Fibroblast of skin of left quadriceps (primary cell): ENCODE measurements around the gene SYT15.
"Not testable (repeated sequence)": the region's sequence is repeated elsewhere in the genome, so short reads cannot be mapped to it uniquely, and the experiment has no call there.

Experiments used
- DNase-seq, 2 experiments: peaks; one replicate each; pipeline ENCODE4 v3.0.0-alpha.2; 2013; ENCODE audit warnings: low read depth in 2 of 2

The SYT15 gene

DNA sequence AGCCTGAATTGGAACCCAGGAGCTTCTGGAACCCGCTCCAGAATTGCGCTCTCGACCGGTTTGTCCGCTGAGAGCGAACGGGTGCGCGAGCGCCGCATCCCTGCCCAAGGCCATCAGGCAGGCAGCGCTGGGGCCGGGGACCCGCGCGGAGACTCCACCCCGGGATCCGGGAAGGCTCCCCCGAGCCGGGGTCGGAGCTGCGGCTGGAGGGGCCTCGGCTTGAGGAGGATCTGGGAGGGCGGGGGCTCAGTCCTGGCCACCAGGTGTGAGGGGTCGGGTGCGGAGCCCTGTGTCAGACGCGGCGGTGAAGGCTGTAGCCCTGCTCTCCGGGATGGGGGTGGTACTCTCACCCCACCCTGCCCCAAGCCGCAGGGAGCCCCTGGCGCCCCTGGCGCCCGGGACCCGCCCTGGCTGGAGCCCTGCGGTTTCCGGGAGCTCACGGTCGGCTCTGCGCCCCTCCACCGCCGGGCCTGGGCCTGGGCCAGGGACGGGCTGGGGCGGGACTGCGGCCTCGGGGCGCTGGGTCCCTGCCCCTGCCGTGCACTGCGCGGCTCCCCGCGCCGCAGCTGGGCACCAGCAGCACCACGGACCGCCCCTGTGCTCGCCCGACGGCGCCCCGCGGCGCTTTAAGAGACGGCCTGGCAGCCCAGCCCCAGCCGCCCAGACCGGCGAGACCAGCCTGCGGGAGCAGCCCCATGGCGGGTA lies at the start of gene SYT15:
TSS of gene SYT15 (plus strand) at position 655 of the 705 bp plus-strand sequence. CDS start at position 696, 41 bp downstream.
- not testable (repeated sequence) for DNase-seq

DNA sequence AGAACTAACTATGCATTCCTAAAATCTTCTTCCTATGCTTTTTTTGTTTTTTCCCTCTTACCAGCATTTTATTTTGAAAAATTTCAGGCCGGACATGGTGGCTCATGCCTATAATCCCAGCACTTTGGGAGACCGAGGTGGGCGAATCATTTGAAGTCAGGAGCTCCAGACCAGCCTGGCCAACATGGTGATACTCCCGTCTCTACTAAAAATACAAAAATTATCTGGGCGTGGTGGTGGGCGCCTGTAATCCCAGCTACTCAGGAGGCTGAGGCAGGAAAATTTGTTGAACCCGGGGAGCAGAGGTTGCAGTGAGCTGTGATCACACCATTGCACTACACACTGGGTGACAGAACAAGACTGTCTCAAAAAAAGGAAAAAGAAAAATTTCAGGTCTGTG lies 49.2 kb upstream of the SYT15 start:
- not testable (repeated sequence) for DNase-seq

DNA sequence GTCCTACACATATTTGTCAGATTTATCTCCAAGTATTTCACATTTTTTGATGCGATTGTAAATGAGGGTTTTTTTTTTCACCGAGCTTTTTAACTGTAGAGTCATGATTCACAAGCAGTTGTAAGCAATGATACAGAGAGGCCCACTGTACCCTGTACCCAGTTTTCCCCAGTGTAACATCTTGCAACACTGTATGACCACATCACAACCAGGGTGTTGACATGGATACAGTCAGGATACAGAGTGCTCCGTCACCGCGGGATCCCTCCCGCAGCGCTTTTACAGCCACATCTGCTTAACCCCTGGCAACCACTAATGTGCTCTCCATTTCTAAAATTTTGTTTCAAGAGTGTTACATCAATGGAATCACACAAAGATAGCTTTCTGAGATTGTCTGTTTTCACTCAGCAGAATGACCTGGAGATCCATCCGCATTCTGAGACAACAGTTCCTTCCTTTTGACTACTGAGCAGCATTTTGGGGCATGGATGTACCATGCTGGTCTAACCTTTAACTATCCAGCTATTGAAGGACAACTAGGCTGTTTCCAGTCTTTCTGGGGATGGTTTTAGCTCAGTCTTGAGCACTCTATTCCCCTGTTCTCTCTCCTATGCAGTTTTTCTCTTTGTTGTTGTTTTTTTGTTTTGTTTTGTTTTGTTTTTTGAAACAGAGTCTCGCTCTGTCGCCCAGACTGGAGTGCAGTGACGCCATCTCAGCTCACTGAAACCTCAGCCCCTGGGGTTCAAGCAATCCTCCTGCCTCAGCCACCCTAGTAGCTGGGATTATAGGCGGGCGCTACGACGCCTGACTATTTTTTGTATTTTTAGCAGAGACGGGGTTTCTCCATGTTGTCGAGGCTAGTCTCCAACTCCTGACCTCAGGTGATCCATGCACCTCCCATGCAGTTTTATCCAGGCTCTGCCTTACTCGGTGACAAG lies 48.4 kb upstream of the SYT15 start:
- peak; percentile 96 to 97 for DNase-seq

DNA sequence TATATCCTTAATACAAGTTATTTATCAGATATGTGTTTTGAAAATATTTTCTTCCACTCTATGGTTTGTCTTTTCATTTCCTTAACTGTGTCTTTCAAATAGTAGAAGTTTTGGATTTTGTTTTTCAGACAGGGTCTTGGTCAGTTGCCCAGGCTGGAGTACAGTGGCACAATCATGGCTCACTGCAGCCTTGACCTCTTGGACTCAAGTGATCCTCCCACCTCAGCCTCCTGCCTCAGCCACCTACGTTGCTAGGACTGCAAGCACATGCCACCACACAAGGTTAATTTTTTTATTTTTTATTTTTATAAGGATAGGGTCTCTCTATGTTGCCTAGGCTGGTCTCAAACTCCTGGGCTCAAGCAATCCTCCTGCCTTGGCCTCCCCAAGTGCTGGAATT lies 46.7 kb upstream of the SYT15 start:
- not testable (repeated sequence) for DNase-seq

DNA sequence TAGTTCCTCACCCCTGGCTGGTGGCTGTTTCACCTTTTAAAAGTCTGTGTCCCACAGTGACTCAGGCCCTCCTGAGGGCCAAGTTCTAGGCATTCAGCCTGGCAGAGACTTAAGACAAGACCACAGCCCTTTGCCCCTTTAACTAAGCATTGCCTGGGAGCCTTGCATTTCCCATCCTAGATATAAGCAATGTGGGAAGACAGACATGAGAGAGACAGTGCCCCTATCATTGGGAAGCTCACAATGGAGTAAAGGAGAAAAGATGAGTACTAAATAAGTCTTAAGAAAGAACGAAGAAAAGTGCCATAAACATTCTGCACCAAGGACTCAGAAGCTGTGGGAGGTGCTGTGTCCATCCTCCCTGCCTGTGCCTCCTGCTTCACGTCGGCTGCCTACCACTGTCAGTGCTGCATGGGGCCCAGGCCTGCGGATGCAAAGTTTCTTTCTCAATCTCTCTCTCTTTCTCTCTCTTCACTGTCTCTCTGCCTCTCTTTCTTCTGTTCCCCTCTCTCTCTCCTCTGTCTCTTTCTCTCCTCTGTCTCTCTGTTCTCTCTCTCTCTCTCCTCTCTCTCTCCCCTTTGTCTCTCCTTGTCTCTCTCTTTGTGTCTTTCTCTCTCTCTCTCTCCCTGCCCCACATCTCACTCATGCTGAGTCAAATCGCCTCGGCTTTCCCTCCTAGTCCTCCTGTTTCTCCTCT lies 44.0 kb upstream of the SYT15 start:
- DNase-seq = no peak

DNA sequence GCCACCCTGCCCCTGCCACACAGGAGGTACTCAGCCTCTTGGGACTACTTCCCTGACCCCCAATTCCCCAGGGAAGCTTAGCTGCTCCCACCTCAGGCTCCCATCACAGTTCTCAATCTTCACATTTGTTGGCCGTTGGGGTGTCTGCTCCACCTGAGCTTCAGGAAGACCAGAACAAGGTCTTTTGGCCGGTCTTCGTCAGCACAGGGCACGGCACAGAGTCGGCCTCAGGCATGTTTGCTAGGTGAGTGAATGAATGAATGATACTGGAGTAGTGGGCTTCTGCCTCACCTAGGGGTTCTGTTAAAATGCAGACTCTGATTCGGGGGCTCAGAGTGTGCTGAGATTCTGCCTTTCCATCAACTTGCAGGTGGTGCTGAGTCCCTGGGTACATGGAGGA lies 42.8 kb upstream of the SYT15 start:
- no peak for DNase-seq

DNA sequence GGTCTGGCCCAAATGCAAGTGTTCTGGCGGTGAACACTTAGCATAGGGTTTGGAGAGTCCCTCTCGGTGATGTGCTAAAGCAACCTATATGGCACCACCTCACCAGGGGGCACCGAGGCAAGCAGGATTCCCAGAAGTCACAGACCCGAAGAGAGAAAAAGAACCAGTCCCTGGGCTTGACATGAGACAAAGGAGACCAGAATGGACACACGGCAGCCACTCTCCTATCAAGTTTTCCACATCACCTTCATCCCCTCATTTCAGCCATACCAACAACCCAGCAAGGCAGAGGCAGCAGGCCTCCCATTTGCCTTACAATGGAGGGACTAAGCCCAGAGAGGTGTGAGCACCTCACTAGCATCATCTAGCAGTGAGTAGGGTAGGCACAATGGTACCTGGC lies 42.1 kb upstream of the SYT15 start:
- no peak for DNase-seq

DNA sequence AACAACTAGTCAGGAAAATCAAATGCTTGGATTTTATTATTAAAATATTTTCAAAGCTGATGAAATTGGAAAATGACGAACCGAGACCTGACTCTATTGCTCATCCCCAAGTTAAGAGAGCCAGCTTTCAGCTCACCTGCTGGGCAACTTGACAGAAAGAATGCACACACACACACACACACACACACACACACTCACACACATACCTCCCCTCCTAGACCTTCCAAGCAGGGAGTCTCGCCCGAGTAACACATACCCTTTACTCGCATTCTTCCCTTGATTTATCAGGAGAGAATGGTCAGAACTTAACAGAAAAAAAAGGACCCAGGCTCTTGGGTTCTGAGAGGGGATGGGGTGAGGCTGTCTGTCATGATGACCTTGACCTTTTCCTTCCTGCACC lies 41.6 kb upstream of the SYT15 start:
- no peak for DNase-seq

DNA sequence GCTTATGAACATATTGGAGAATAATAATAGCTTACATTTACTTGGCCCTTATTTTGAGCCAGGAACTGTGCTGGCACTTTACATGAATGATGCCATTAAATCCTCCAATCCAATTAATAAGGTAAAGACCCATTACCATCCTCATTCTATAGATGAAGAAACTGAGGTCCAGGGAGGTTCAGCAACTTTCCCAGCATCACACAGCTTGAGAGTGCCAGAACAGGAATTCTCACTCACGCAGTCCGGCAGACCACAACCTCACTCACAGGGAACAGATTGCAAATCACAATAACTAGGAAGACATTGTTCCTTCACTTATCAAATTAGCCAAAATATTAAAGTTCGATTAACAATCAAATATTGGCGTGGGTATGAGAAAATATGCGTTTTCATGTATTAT lies 40.8 kb upstream of the SYT15 start:
- no peak for DNase-seq

DNA sequence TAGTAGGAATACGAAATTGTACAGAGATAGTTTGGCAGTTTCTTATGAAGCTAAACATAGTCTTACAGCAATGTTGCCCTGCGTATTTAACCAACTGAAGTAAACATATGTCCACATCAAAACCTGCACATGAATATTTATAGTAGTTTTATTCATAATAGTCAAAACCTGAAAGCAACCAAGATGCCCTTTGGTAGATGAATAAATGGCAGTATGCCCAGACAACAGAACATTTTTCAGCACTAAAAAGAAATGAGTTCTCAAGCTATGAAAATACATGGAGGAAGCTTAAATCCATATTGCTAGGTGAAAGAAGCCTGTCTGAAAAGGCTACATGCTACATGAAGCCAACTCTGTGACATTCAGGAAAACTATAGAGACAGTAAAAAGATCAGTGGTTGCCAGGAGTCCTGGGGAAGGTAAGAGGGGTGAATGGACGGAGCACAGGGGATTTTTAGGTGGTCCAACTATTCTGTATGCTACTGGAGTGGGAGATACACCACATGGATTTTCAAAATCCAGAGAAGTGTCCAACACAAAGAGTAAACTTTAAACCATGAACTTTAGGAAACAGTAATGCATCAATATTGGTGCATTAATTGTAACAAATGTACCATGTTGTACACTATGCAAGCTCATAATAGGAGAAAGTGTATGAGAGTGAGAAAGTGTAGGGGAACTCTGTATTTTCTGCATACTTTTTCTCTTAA lies 40.1 kb upstream of the SYT15 start:
- DNase-seq = no peak

DNA sequence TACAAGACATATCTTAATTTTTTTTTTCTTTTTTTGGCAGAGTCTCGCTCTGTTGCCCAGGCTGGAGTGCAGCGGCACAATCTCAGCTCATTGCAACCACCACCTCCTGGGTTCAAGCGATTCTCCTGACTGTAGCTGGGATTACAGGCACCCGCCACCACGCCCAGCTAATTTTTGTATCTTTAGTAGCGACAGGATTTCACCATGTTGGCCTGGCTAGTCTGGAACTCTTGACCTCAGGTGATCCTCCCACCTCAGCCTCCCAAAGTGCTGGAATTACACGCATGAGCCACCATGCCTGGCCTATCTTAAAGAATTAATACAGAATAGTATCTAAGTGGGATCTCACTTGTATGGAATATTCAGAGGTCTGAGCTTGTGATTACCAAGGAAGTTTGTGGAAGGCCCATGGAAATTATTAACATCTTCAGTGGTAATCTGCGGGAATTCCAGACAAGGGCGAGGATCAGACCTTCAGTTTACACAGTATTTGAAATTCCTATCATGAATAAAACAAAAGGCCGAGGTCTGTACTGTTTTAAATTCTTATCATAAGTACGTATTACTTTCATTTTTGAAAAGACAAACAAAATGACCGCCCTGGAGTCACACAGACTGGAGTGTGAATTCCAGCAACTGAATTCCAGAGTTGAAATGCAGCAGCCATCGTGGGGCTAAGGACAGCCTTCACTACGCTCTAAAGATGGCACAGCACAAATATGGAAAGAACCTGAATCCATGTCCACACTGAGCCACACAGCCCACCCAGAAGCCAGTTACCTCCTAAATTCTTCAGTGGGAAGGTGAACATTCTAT lies 39.1 kb upstream of the SYT15 start:
- no peak for DNase-seq

DNA sequence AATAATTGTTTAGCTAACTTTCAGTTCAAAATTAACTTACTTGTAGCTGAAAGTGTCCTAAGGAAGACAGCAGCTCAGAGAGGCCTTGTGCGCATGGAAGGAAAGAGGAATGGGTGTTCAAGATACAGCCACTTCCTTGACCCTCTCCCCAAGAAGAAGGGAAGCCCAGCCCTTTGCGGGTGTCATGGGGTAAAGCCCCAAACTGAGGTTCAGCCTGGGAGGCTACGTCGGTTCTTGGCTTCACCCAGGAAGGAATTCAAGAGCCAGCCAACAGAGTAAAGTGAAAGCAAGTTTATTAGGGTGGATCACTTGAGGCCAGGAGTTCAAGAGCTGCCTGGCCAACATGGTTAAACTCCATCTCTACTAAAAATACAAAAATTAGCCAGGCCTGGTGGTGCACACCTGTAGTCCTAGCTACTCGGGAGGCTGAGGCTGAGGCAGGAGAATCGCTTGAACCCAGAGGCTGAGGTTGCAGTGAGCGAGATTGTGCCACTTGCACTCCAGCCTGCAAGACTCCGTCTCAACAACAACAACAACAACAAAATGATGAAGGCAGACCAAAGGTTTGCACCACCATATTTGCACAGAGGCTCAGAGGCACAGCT lies 38.4 kb upstream of the SYT15 start:
- no peak for DNase-seq

DNA sequence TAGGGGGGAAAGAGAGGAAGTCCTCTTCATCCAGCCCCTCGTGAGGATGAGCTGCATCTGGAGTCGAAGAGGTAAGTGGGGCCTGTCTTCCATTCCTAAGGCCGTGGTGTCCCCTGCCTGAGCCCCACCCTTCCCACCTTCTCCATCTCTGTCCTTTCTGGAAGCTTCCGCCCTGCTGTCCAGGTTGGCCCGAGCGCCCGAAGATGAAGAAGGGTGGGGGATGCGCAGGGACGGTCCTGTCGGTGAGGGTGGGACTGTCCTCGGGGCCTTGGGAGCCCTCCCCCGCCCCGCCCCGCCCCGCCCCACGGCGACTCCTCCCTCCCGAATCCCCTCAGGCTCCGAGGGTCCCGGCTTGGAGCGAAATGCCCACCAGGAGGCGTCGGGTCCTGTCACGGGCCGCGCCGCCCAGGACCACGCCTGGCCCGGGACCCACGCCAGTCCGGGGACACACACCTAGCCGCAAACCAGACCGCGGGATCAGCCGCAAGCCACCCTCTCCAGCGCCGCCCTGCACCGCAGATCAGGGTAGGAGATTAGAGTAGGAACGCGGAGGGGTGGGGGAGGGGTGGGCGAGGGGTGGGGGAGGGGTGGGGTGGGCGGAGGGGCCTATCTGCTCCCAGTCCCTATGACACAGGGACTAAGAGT lies 37.8 kb upstream of the SYT15 start:
- DNase-seq = no peak

DNA sequence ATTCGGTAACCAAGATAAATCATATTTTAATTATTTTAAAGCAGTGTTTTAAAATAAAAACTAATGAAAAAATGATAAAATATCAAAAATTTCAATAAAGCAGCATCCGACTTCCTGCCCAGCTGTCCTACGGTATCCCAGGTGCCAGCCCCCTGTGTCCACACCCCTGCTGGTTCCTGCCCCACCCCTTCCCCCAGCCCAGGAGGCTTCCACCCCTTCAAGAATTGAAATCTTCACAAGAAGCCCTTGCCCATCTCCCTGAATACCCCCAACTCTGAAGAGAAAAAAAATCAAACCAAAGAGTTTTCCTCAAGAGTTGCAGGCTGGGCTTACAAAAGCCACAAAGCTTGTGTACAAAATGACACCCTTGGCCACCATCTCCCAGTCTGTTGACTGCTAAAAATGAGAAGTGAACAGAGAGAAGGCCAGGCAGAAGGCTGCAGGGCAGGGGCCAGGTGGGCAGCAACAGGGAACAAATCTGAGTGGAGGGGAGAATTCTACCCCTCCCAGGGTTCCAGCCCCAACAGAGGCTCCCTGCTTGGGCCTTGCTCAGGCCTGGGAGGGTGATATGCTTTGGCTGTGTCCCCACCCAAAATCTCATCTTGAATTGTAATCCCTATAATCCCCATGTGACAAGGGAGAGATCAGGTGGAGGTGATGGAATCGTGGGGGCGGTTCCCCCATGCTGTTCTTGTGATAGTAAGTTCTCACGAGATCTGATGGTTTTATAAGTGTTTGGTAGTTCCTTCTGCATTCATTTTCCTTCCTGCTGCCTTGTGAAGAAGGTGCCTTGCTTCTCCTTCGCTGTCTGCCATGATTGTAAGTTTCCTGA lies 37.0 kb upstream of the SYT15 start:
- DNase-seq = no peak

DNA sequence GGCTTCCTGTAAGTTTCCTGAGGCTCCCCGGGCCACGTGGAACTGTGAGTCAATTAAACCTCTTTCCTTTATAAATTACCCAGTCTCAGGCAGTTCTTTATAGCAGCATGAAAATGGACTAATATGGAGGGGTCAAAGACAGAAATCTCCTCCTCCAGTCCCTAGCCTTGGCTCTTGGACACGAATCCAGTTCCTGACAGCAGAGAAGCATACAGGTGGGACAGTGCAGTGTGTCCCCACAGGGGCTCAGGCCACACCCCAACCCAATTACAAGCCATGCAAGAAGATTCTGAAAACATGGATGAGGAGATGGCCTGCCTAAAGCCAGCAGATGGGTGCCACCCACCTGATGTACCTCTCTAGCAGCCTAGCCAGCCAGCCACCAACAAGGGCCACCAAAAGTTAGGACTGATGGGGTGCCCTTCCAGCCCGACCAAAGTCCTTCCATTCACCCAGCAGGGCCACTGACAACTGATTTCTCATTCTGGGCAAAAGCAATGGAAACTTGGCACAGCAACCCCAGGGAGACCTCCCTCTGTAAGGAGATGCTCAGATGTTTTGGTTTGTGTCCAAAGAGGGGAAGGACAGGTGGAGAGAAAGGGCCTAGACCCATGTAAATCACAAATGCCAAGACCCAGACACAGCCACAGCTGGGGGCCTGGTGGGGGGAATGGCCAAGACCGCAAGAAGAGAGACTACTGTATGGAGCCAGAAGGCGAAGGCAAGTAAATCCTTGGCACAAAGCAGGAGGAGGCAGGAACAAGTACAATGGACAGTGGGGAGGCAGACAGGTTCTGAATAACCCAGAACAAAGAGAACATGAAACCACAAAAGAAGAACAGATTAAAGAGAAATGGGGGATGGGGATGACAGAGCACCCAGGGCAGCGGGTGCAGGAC lies 36.1 kb upstream of the SYT15 start:
- no peak for DNase-seq

DNA sequence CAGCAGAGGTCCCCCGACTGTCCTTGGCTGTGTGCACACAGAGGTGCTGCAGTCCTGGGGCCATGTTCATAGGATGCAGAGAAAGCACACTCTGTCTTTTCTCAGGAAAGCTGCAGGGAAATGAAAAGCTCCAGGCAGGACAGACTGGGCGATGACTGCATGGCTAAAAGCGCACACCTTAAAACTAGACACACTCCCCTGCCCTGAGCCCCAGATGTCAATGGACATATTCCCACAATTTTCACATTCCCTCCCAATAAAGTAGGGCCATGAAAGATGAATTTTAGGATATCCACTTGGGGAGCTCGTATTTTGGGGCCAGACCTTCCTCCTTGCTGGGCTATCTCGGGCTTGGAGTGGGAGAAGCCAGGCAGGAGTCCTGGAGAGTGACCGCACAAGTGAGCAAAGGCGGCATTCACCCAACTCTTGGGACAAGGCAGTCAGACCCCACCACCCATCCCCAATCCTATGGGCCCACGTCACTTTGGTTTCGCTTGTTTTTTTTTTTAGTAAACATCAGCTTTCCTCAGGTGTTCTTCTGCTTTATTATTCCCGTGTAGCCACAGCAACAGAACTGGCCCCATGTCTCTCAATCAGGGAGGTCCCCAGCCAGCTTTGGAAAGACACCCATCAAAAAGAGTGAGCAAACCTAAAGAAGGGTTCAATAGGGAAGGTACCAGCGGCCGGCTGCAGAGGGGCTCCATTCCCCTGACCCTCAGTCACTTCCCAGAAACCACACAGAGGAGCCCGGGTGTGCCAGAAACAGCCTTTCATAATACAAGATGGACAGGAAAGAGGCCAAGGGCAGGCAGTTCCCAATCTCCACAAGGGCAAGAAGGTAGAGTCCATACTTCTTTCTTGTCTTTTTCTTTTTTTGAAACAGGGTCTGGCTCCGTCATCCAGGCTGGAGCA lies 35.2 kb upstream of the SYT15 start:
- no peak for DNase-seq
